D341Med (cell line): ENCODE results near the gene NPTX1.
A peak's percentile ranks its signal among the peaks of the same experiment; 100 is the strongest.

Source experiments
- DNase-seq: peaks from one replicate; pipeline ENCODE4 v3.0.0; 2012; ENCODE audit warnings: low spot score

The NPTX1 gene

GRCh38 chr17:80478487-80479245, 2.3 kb upstream of the NPTX1 start:
- no peak for DNase-seq

DNA sequence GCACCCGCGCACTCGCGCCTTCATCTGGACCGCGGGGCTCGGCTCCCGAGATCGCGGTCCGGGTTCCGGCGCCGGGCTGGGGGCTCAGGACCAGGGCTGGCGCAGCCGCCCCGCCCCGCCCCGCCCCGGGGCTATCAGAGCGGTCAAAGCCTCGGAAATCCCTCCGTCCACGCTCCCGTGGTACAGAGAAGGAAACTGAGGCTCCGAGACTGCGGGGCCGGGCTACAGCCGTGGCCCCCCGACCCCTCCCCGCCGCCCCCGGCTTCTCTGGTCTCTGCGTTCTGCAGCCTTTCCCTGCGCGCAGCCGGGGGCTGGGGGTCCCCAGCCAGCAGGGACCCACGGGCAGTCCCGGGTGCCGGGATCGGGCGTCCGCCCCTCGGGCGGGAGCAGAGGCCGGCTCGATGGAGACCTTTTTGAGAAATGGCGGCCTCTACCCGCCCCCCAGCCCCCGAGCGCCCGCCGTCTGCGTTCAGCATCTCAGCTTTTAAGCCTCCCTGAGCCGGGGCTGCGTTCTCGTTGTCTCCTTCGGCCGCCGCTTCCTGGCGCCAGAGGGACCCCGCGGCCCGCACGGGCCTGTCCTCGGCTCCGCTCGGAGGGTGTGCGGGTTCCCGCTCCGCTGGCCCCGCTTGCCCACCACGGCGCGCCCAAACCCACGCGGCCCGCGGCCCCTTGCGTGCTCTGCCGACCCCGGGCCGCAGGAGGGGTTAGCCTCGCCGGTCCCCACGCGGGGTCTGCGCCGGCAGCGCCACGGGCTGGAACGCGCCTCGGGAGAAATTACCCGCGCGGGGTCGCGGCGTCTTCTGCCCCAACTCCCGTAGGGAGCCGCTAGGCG, 1.5 kb upstream of the NPTX1 start:
- peak; percentile 96 for DNase-seq

- peak; percentile 91 for DNase-seq
Measured at GRCh38 chr17:80476877-80477646, 655 bp upstream of the NPTX1 start.

GRCh38 chr17:80474961-80475909, 1.2 kb downstream of the NPTX1 start:
- DNase-seq = peak; percentile 73

GRCh38 chr17:80474231-80474960, 2.0 kb downstream of the NPTX1 start:
- DNase-seq = peak; percentile 80

GRCh38 chr17:80473701-80474100, 2.7 kb downstream of the NPTX1 start:
- DNase-seq = no peak

- DNase-seq = no peak
Measured at GRCh38 chr17:80472996-80473395, 3.4 kb downstream of the NPTX1 start.

DNA sequence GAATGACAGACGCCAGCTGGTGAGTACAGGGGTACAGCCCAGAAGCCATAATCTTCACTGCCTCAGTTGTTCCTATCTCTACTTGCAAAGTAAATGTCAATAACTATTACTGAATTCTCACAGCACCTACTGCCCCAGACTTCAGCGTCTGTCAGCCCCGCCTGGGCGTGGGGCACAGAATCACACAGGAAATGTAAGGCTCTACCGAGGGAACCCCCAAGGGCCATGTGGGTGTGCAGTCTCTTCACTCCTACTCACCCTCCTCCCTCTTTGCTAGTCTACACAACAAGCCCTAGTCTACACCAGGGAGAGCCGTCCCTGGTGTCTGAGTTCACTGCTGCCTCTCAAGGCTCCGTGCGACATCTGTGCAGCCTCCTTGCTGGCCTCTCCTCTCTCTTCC, 4.5 kb downstream of the NPTX1 start:
- no peak for DNase-seq

DNA sequence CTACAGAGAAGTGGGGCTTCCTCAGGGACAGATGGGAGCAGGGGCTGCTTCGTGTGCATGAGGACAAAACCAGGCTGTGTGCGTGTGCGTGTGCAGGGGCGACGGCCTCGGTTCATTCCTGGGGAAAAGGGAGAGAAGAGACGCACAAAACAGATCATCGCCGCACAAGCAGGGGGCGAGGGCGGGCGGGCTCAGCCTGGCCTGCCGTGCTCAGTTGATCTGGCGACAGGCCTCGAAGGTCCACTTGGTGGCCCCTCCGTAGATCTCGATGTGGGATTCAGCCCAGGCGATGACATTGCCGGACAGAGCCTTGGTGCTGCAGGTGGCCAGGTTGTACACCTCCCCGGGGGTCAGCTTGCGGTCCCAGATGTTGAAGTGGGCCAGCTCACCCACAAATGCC, 5.8 kb downstream of the NPTX1 start:
- DNase-seq = no peak

DNA sequence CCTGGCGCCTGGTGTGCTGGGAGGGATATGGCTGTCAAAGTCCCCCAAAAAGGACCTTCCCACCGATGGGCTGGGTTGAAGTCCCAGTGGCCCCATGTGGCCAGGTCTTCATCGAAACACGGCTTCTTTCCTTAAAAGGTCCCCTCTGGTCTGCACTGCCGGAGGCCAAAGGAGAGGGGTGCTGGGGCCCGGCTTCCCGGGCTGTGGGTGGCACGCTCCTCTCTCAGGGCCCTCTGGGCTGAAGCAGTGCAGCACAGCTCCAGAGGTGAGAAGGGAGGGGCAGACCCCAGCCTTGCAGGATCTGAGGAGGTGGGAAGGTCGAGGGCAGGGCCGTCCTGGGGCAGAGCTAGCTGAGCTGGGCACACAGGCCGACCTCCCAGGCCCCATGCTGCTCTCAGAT, 6.7 kb downstream of the NPTX1 start:
- DNase-seq = no peak

GRCh38 chr17:80468781-80469493, 7.5 kb downstream of the NPTX1 start:
- DNase-seq = no peak

- DNase-seq = no peak
Measured at GRCh38 chr17:80468242-80468641, 8.2 kb downstream of the NPTX1 start.

GRCh38 chr17:80466188-80466705, 10.2 kb downstream of the NPTX1 start:
- no peak for DNase-seq

DNA sequence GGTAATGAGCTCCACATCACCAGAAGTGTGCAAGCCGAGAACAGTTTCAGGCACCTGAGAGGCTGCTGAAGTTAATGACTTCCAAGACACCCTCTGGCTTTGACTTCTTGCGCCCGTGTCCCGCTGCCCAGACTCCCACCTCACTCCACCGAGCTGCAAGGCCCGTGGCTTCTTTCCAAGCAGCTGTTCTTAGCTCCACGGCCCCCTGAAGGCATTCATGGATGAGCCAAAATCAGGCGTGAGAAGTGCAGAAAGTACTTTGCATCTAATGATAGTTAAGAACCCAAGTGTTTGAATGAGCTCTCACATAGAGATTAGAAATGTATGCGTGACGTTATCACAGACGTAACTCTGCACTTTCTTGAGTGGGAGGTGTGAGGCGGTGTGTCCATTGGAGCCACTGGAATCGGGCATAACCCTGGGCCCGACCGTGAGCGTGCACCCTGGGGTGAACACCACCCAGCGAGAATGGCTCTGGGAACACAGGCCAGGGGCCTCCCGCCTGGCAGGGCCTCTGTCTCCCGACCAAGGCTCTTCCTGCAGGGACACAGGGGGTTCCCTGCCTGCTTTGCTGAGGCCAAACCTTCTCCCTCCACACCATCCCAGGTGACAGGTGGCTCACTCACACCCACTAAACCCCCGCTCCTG, 11.0 kb downstream of the NPTX1 start:
- DNase-seq = no peak

DNA sequence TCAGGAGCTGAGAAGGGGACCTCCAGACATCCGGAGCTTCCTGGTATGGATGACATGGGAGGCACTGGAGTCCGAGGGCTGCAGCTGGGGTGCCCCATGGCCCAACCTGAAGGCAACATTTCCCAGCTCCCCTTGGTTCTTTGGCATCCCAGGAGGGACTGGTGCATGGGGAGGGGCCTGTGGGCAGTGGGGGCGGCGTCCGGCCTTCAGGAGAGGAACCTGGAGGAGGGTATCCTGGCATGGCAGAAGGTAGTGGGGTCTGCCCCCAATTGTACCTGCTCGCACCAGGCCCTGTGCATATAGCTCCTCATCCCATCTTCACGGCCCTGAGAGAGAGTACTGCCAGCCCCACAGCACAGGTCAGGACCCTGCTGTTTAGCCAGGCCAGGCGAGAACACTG, 11.9 kb downstream of the NPTX1 start:
- no peak for DNase-seq

GRCh38 chr17:80463784-80464400, 12.5 kb downstream of the NPTX1 start:
- DNase-seq = no peak

- no peak for DNase-seq
Measured at GRCh38 chr17:80461528-80462160, 14.8 kb downstream of the NPTX1 start.

GRCh38 chr17:80460429-80460834, 16.0 kb downstream of the NPTX1 start:
- no peak for DNase-seq
